ENCODE measurements around the gene RUNX2. TPM values are rescaled to one million over a fixed set of nuclear protein-coding genes. Genes with fewer than 3 reads are reported as not detected.

The RUNX2 gene
- total and polyA plus RNA-seq, 10 of the 15 experiments (the other 5 are each of a cell fraction or from before 2014, with no cell fraction given): 0.01 to 0.77 (median 0.15) TPM; not detected in 3

DNA sequence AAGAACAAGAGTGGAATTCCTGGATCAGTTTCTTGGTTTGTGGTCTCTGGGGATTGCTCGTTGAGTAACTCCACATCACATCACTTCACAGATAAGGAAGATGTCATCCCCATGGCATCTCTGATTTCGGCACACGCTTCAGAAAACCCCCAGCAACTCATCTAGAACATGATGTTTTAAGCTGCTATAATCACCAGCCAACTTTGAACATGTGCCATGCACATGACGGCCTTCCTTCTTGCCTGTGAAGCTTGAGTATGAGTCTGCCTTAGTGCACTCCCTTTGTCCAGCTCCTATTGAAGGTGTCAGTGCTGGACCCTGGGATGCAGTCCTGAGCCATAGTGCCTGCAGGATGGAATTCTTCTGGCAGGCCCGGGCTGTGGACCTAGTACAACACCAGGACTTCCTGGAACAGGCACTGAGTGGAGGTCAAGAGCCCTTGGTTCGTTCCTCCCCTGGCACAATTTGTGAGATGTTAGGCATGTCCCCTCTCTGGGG is 281.1 kb downstream of the RUNX2 start (continued):
- TF ChIP-seq, protein P1, sequence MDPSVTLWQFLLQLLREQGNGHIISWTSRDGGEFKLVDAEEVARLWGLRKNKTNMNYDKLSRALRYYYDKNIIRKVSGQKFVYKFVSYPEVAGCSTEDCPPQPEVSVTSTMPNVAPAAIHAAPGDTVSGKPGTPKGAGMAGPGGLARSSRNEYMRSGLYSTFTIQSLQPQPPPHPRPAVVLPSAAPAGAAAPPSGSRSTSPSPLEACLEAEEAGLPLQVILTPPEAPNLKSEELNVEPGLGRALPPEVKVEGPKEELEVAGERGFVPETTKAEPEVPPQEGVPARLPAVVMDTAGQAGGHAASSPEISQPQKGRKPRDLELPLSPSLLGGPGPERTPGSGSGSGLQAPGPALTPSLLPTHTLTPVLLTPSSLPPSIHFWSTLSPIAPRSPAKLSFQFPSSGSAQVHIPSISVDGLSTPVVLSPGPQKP (IDR thresholded peaks at IDR 0.05; ENCODE audit: low read depth, low read length): no peak

DNA sequence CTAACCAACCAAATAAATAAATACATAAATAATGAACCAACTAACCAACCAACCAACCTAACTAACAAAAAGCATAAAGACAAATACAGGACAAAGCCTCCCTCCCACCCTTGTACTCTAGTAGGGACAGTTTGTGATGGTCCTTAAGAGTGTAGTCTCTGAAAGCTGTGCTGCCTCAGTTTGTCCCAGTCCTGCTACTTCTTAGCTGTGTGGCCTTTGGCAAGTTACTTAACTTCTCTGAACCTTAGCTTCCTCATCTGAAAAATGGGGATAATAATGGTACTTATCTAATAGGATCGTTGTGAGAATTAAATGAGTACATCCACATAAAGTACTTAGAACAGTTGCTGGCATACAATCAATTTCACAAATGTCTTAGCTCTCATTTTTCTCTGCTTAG is 282.2 kb downstream of the RUNX2 start:
- ChIA-PET POLR2A (no interaction called here), SMC1A (ENCODE audit: uncharacterized antibody, unreplicated experiment) (no interaction called here), RAD21 (ENCODE audit: unreplicated experiment) (no interaction called here), CTCF (no interaction called here)
- intact Hi-C loops (cut with micrococcal nuclease; ENCODE audit: unreplicated experiment): no loop called here
- 19% methylated on average over 1 of the region's 1 CpG for WGBS (ENCODE audit: insufficient coverage, insufficient replicate concordance, low lambda C conversion rate, missing lambda C conversion rate)
- in situ Hi-C loops (cut with MboI): no loop called here
- TF ChIP-seq, protein P2, sequence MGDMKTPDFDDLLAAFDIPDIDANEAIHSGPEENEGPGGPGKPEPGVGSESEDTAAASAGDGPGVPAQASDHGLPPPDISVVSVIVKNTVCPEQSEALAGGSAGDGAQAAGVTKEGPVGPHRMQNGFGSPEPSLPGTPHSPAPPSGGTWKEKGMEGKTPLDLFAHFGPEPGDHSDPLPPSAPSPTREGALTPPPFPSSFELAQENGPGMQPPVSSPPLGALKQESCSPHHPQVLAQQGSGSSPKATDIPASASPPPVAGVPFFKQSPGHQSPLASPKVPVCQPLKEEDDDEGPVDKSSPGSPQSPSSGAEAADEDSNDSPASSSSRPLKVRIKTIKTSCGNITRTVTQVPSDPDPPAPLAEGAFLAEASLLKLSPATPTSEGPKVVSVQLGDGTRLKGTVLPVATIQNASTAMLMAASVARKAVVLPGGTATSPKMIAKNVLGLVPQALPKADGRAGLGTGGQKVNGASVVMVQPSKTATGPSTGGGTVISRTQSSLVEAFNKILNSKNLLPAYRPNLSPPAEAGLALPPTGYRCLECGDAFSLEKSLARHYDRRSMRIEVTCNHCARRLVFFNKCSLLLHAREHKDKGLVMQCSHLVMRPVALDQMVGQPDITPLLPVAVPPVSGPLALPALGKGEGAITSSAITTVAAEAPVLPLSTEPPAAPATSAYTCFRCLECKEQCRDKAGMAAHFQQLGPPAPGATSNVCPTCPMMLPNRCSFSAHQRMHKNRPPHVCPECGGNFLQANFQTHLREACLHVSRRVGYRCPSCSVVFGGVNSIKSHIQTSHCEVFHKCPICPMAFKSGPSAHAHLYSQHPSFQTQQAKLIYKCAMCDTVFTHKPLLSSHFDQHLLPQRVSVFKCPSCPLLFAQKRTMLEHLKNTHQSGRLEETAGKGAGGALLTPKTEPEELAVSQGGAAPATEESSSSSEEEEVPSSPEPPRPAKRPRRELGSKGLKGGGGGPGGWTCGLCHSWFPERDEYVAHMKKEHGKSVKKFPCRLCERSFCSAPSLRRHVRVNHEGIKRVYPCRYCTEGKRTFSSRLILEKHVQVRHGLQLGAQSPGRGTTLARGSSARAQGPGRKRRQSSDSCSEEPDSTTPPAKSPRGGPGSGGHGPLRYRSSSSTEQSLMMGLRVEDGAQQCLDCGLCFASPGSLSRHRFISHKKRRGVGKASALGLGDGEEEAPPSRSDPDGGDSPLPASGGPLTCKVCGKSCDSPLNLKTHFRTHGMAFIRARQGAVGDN (IDR thresholded peaks at IDR 0.05): no peak
- TF ChIP-seq WRNIP1 (IDR thresholded peaks at IDR 0.05; ENCODE audit: borderline replicate concordance, low read depth, low read length) (no peak), KAT2A (conservative IDR thresholded peaks at IDR 0.05; ENCODE audit: control insufficient read depth, low read depth, low read length) (no peak), KDM1A (IDR thresholded peaks at IDR 0.05; ENCODE audit: borderline replicate concordance) (no peak), ZNF384 (IDR thresholded peaks at IDR 0.05; ENCODE audit: borderline replicate concordance, low read depth, low read length) (no peak)
- Histone ChIP-seq H3K79me2 (ENCODE audit: control insufficient read depth, insufficient read depth, low read length) (no peaks in the 10 kb centered on the region), H2AFZ (ENCODE audit: control insufficient read depth, low read depth, low read length) (no peak overlapping the region), H3K9ac (ENCODE audit: control insufficient read depth, insufficient read depth, low read length) (no peak overlapping the region), H3K4me1 (ENCODE audit: control insufficient read depth, insufficient read depth, low read length) (no peaks in the 10 kb centered on the region), H4K20me1 (ENCODE audit: control insufficient read depth, insufficient read depth) (no peaks in the 10 kb centered on the region), H3K36me3 (ENCODE audit: control insufficient read depth in 2 of 2, insufficient read depth in 2 of 2, low read length in 1 of 2) (no peaks in the 10 kb centered on the region), H3K4me3 (no peak overlapping the region), H3K9me3 (replicated peaks; ENCODE audit: control insufficient read depth, insufficient read depth, low read length) (no peaks in the 10 kb centered on the region), H3K27me3 (replicated peaks in 1 of 2; ENCODE audit: control insufficient read depth in 2 of 2, insufficient read depth in 2 of 2, low read length in 1 of 2) (peaks cover 0 to 1% of the 10 kb centered on the region in 2 experiments; a peak in 1 of 4 replicates), H3K4me2 (ENCODE audit: control insufficient read depth, insufficient read depth) (no peak overlapping the region), H3K27ac (ENCODE audit: control insufficient read depth, insufficient read depth) (no peak overlapping the region)
- DNase-seq (ENCODE audit: low read depth, low spot score) (no peak), ATAC-seq (no peak), FAIRE-seq (no peak)
- BruUV-seq (replicated peaks): no TSS peak
